ENCODE measurements around the gene IDH3A. TPM values are rescaled to one million over a fixed set of nuclear protein-coding genes. Genes with fewer than 3 reads are reported as not detected.
A peak's percentile ranks its signal among the peaks of the same experiment; 100 is the strongest.

Gene IDH3A
- total RNA-seq, 1 experiment from 2014 or later: 40.2 TPM

GRCh38 chr15:78157203-78157602 lies 8.0 kb downstream of the IDH3A start:
- Histone ChIP-seq H3K27me3 (ENCODE audit: insufficient read depth, low read length) (no peaks in the 10 kb centered on the region), H3K18ac (ENCODE audit: insufficient read length, low read depth, low read length) (no peak overlapping the region), H3K14ac (ENCODE audit: insufficient read depth, low read length) (no peak overlapping the region), H2BK120ac (ENCODE audit: low read depth, low read length, poor library complexity, severe bottlenecking) (no peak overlapping the region), H4K8ac (replicated peaks; ENCODE audit: insufficient read length, low read depth, low read length) (no peak overlapping the region), H3K4me2 (ENCODE audit: insufficient read depth, insufficient read length, low read length) (no peak overlapping the region), H3K79me1 (ENCODE audit: insufficient read depth, low read depth, low read length, poor library complexity, severe bottlenecking) (no peaks in the 10 kb centered on the region), H3K23ac (ENCODE audit: insufficient read length, low read depth, low read length) (no peak overlapping the region), H2BK15ac (ENCODE audit: low read depth, low read length) (no peak overlapping the region), H3K4ac (ENCODE audit: low read depth, low read length) (no peak overlapping the region), H3K9me3 (ENCODE audit: control insufficient read depth, low read depth, low read length) (no peaks in the 10 kb centered on the region), H3K4me1 (ENCODE audit: insufficient read depth, low read length) (no peaks in the 10 kb centered on the region), H3K27ac (ENCODE audit: insufficient read length, low read depth, low read length) (no peak overlapping the region), H3T11ph (ENCODE audit: low read length) (no peak overlapping the region), H3K56ac (ENCODE audit: insufficient read length, low read depth, low read length) (no peak overlapping the region), H4K20me1 (ENCODE audit: control insufficient read depth, insufficient read depth, insufficient read length) (no peaks in the 10 kb centered on the region), H4K5ac (ENCODE audit: insufficient read length, low read depth, low read length) (no peak overlapping the region), H2BK20ac (ENCODE audit: low read depth, low read length, poor library complexity, severe bottlenecking) (no peak overlapping the region), H3K79me2 (ENCODE audit: insufficient read depth, low read length) (no peaks in the 10 kb centered on the region), H3K9ac (ENCODE audit: extremely low read depth, insufficient read length, low read length) (no peak overlapping the region), H2BK5ac (ENCODE audit: insufficient read length, low read length) (no peak overlapping the region), H2BK12ac (ENCODE audit: insufficient read length, low read depth, low read length) (no peak overlapping the region), H2AFZ (ENCODE audit: low read length) (no peak overlapping the region), H4K91ac (ENCODE audit: insufficient read length, low read depth, low read length) (no peak overlapping the region), H2AK5ac (ENCODE audit: insufficient read length, low read length) (no peak overlapping the region), H3K23me2 (ENCODE audit: insufficient read length, low read depth, low read length, poor library complexity, severe bottlenecking) (no peaks in the 10 kb centered on the region)
- peaks cover 0 to 20% (median 4%) of the 10 kb centered on the region in 3 experiments; a peak in 4 of 7 replicates for H3K36me3 Mint-ChIP-seq (ENCODE audit: insufficient read depth in 1 of 3, low read depth in 3 of 3)
- H3K4me1 Mint-ChIP-seq: peaks cover 26 to 30% of the 10 kb centered on the region in 2 experiments
- no peaks in the 10 kb centered on the region for H3K9me3 Mint-ChIP-seq
- peak overlapping the region in 1 of 3 experiments; percentile 95; a peak in 4 of 7 replicates for H3K27ac Mint-ChIP-seq
- no CpG with 5 or more reads among the region's 2 CpGs for WGBS (ENCODE audit: extremely low coverage, insufficient read length, low lambda C conversion rate)
- peak overlapping the region; percentile 6 to 32; a peak in 2 of 5 replicates for H3K4me3 Mint-ChIP-seq
- DNase-seq: no peak
- H3K27me3 Mint-ChIP-seq (ENCODE audit: low read depth): no peaks in the 10 kb centered on the region
- TF ChIP-seq CTCF (conservative IDR thresholded peaks at IDR 0.05): no peak
